HepG2 (cell line): ENCODE measurements around the gene SLU7. TPM values are rescaled to one million over a fixed set of nuclear protein-coding genes. Genes with fewer than 3 reads are reported as not detected.

Experiments
- AGO1 ChIP-seq: fragments of 200-400 bp; formaldehyde crosslinking; IDR thresholded peaks from 2 replicates; pipeline ENCODE4 v1.6.1; 2017; ENCODE audit warnings: mild to moderate bottlenecking, low read depth, low read length, moderate library complexity; ENCODE audit not compliant: poor library complexity, severe bottlenecking
- GTF3A ChIP-seq: sonication (generic); formaldehyde crosslinking; conservative IDR thresholded peaks from 2 replicates; pipeline ENCODE4 v1.4.0; 2020; ENCODE audit warnings: mild to moderate bottlenecking, missing genetic modification reagents
- HHEX ChIP-seq: IDR thresholded peaks from 2 replicates; pipeline ENCODE4 v1.6.1; 2016; ENCODE audit warnings: control low read depth
- LBX2 ChIP-seq: sonication (generic); formaldehyde crosslinking; IDR thresholded peaks from 2 replicates; pipeline ENCODE4 v1.5.0; 2020; ENCODE audit warnings: missing genetic modification reagents, mild to moderate bottlenecking, borderline replicate concordance
- RBM39 ChIP-seq: fragments of 200-400 bp; formaldehyde crosslinking; IDR thresholded peaks from one replicate; pipeline ENCODE4 v1.6.1; 2018; ENCODE audit warnings: antibody characterized with exemption, mild to moderate bottlenecking, low read depth, low read length; ENCODE audit not compliant: poor library complexity, severe bottlenecking
- WIZ ChIP-seq: sonication (generic); formaldehyde crosslinking; IDR thresholded peaks from 2 replicates; pipeline ENCODE4 v1.5.1; 2020; ENCODE audit warnings: mild to moderate bottlenecking, missing genetic modification reagents
- ZFYVE20 ChIP-seq: sonication (generic); formaldehyde crosslinking; IDR thresholded peaks from 2 replicates; pipeline ENCODE4 v1.8.0; 2023; ENCODE audit warnings: low read depth, mild to moderate bottlenecking, moderate library complexity, missing genetic modification reagents, borderline replicate concordance
- ZKSCAN8 ChIP-seq: IDR thresholded peaks from 2 replicates; pipeline ENCODE4 v1.6.1; 2016; ENCODE audit warnings: borderline replicate concordance, missing genetic modification reagents, missing compliant biosample characterization
- ZMYM2 ChIP-seq: sonication (generic); formaldehyde crosslinking; IDR thresholded peaks from 2 replicates; pipeline ENCODE4 v1.8.0; 2022; ENCODE audit warnings: mild to moderate bottlenecking, missing genetic modification reagents
- ZNF12 ChIP-seq: sonication (generic); formaldehyde crosslinking; IDR thresholded peaks from 2 replicates; pipeline ENCODE4 v1.5.0; 2020; ENCODE audit warnings: missing genetic modification reagents
- ZNF292 ChIP-seq: sonication (generic); formaldehyde crosslinking; IDR thresholded peaks from 2 replicates; pipeline ENCODE4 v1.8.1; 2022; ENCODE audit warnings: mild to moderate bottlenecking, low read depth, missing genetic modification reagents, borderline replicate concordance
- ZNF337 ChIP-seq: sonication (generic); formaldehyde crosslinking; IDR thresholded peaks from 2 replicates; pipeline ENCODE4 v1.5.1; 2020; ENCODE audit warnings: missing genetic modification reagents, low read depth, mild to moderate bottlenecking, borderline replicate concordance
- ZNF550 ChIP-seq: sonication (generic); formaldehyde crosslinking; IDR thresholded peaks from 2 replicates; pipeline ENCODE4 v1.4.0; 2020; ENCODE audit warnings: mild to moderate bottlenecking, missing genetic modification reagents, borderline replicate concordance
- ZNF782 ChIP-seq: sonication (generic); formaldehyde crosslinking; IDR thresholded peaks from 2 replicates; pipeline ENCODE4 v1.4.0; 2020; ENCODE audit warnings: missing genetic modification reagents, mild to moderate bottlenecking, borderline replicate concordance
- polyA plus RNA-seq, 8 experiments: library from polyadenylated mRNA; depleted of rRNA in 3 of 8; stranded (reverse) in 7 of 8; unstranded in 1 of 8; fragments of >200 nt; fragmentation: Illumina TruSeq in 4 of 8; extraction: Trizol in 4 of 8; gene quantifications; 2 replicates each; pipeline versions ENCODE4 v1.2.1 to v1.2.3, GENCODE V29; 2011 to 2016; ENCODE audit warnings: low read depth in 4 of 8, missing spikeins in 1 of 8, mixed read lengths in 1 of 8; ENCODE audit not compliant: insufficient read depth in 1 of 8
- total RNA-seq, 5 experiments: library from RNA; depleted of rRNA; stranded (reverse); fragments of >200 nt; fragmentation: Illumina TruSeq; extraction: Trizol; gene quantifications; 2 replicates each; pipeline ENCODE4 v1.2.3, GENCODE V29; 2016; ENCODE audit warnings: low read depth in 1 of 5
- TF ChIP-seq, protein P1 (sequence below): IDR thresholded peaks from 2 replicates; pipeline ENCODE4 v1.4.0; 2020; ENCODE audit warnings: mild to moderate bottlenecking, missing genetic modification reagents
- TF ChIP-seq, protein P2 (sequence below): sonication (generic); formaldehyde crosslinking; IDR thresholded peaks from 2 replicates; pipeline ENCODE4 v1.4.0; 2020; ENCODE audit warnings: missing genetic modification reagents, mild to moderate bottlenecking, borderline replicate concordance
- TF ChIP-seq, protein P3 (sequence below): conservative IDR thresholded peaks from 2 replicates; pipeline ENCODE4 v1.6.1; 2018; ENCODE audit warnings: missing genetic modification reagents

SLU7 gene
- total and polyA plus RNA-seq, 2 of the 13 experiments (the other 11 are each of a cell fraction or from before 2014, with no cell fraction given) = 24.0 to 39.2 TPM

DNA sequence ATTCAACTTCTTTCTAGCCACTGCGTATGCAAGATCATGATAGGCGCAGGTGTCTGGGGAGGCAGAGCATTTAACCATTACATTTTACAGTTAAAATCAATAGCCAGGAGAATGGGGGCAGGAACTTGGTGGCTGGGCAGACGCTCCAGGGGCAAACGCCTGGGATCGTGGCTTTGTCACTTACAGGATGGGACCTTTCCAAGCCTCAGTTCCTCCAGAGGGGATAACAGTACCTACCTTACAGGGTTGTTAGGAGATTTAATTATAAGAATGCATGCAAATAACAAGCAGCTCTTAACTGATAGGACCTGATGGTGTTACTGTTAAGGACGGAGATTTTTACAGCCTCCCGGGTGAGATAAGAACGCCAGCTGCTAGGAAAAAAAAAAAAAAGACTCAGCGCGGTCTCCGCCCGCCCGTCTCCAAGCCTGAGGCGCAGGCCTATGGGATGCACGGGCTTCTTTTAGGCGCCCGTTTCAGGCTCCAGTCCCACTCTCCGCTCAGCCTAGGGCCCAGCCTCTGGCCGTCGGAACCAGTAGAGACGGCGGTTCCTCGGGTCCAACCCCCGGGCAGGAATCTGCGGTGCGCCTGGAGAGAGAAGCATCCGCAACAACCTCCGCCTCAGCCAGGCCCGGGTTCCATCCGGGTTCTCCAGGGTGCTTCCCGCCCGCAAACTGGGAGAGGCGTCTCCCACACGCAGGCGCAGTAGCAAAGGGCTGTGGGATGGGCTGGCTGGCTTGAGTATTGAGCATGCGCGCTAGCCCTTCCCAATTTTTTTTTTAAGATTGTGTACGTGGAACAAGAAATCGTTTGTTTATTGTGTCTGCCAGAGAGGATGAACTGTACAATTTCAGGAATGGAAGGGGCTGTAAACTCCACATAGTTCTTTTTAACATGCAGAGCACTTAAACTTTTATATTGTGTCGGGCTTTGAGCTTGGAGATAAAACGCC is 19.2 kb downstream of the SLU7 start, which contains the start of gene FAM200C (continued):
- TF ChIP-seq, protein P1, sequence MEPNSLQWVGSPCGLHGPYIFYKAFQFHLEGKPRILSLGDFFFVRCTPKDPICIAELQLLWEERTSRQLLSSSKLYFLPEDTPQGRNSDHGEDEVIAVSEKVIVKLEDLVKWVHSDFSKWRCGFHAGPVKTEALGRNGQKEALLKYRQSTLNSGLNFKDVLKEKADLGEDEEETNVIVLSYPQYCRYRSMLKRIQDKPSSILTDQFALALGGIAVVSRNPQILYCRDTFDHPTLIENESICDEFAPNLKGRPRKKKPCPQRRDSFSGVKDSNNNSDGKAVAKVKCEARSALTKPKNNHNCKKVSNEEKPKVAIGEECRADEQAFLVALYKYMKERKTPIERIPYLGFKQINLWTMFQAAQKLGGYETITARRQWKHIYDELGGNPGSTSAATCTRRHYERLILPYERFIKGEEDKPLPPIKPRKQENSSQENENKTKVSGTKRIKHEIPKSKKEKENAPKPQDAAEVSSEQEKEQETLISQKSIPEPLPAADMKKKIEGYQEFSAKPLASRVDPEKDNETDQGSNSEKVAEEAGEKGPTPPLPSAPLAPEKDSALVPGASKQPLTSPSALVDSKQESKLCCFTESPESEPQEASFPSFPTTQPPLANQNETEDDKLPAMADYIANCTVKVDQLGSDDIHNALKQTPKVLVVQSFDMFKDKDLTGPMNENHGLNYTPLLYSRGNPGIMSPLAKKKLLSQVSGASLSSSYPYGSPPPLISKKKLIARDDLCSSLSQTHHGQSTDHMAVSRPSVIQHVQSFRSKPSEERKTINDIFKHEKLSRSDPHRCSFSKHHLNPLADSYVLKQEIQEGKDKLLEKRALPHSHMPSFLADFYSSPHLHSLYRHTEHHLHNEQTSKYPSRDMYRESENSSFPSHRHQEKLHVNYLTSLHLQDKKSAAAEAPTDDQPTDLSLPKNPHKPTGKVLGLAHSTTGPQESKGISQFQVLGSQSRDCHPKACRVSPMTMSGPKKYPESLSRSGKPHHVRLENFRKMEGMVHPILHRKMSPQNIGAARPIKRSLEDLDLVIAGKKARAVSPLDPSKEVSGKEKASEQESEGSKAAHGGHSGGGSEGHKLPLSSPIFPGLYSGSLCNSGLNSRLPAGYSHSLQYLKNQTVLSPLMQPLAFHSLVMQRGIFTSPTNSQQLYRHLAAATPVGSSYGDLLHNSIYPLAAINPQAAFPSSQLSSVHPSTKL (CRISPR knock-in tag) = peak; percentile 53; the same call in 1 of the 2 replicates
- TF ChIP-seq, protein P2, sequence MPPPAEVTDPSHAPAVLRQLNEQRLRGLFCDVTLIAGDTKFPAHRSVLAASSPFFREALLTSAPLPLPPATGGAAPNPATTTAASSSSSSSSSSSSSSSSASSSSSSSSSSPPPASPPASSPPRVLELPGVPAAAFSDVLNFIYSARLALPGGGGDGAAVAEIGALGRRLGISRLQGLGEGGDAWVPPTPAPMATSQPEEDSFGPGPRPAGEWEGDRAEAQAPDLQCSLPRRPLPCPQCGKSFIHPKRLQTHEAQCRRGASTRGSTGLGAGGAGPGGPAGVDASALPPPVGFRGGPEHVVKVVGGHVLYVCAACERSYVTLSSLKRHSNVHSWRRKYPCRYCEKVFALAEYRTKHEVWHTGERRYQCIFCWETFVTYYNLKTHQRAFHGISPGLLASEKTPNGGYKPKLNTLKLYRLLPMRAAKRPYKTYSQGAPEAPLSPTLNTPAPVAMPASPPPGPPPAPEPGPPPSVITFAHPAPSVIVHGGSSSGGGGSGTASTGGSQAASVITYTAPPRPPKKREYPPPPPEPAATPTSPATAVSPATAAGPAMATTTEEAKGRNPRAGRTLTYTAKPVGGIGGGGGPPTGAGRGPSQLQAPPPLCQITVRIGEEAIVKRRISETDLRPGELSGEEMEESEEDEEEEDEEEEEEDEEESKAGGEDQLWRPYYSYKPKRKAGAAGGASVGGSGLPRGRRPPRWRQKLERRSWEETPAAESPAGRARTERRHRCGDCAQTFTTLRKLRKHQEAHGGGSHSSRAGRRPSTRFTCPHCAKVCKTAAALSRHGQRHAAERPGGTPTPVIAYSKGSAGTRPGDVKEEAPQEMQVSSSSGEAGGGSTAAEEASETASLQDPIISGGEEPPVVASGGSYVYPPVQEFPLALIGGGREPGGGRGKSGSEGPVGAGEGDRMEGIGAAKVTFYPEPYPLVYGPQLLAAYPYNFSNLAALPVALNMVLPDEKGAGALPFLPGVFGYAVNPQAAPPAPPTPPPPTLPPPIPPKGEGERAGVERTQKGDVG (CRISPR knock-in tag) = no peak
- TF ChIP-seq, protein P3, sequence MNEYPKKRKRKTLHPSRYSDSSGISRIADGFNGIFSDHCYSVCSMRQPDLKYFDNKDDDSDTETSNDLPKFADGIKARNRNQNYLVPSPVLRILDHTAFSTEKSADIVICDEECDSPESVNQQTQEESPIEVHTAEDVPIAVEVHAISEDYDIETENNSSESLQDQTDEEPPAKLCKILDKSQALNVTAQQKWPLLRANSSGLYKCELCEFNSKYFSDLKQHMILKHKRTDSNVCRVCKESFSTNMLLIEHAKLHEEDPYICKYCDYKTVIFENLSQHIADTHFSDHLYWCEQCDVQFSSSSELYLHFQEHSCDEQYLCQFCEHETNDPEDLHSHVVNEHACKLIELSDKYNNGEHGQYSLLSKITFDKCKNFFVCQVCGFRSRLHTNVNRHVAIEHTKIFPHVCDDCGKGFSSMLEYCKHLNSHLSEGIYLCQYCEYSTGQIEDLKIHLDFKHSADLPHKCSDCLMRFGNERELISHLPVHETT (CRISPR knock-in tag) = 0 out of 2 replicates have a peak, but pooled peaks have one; percentile 31
- no peak for TF ChIP-seq WIZ (CRISPR knock-in tag)
- peak; percentile 73 for TF ChIP-seq AGO1
- TF ChIP-seq ZNF12 (CRISPR knock-in tag) = 0 out of 2 replicates have a peak, but pooled peaks have one; percentile 27
- no peak for TF ChIP-seq ZNF292
- TF ChIP-seq ZKSCAN8 (CRISPR knock-in tag) = peak; percentile 66; the same call in 1 of the 2 replicates
- no peak for TF ChIP-seq ZNF782 (CRISPR knock-in tag)
- 0 out of 2 replicates have a peak, but pooled peaks have one; percentile 40 for TF ChIP-seq ZNF337 (CRISPR knock-in tag)
- TF ChIP-seq GTF3A (CRISPR knock-in tag) = no peak
- TF ChIP-seq ZMYM2 = no peak
- no peak for TF ChIP-seq LBX2 (CRISPR knock-in tag)
- TF ChIP-seq ZFYVE20 = 0 out of 2 replicates have a peak, but pooled peaks have one; percentile 29
- no peak for TF ChIP-seq HHEX (CRISPR knock-in tag)
- no peak for TF ChIP-seq ZNF550 (CRISPR knock-in tag)
- no peak for TF ChIP-seq RBM39
